Fibroblast of the aortic adventitia (primary cell): ENCODE data around the gene GRPEL2. TPM values are rescaled to one million over a fixed set of nuclear protein-coding genes. Genes with fewer than 3 reads are reported as not detected.

Experiments
- DNase-seq: peaks from one replicate; pipeline ENCODE4 v3.0.0-alpha.2; 2010; ENCODE audit warnings: low read depth
- H3K4me3 ChIP-seq: 2 replicates; pipeline ENCODE4 v1.5.1; 2011; ENCODE audit warnings: low read depth, mild to moderate bottlenecking, control low read depth, low read length, moderate library complexity
- CTCF ChIP-seq: IDR thresholded peaks from 2 replicates; pipeline ENCODE4 v1.5.1; 2011; ENCODE audit warnings: mild to moderate bottlenecking, low read length, control low read depth, inconsistent platforms; ENCODE audit not compliant: insufficient read depth
- total RNA-seq: library from RNA; depleted of rRNA; stranded (reverse); fragments of >200 nt; gene quantifications from 2 replicates; pipeline ENCODE4 v1.2.3, GENCODE V29; 2012; ENCODE audit warnings: low replicate concordance

GRPEL2 gene
- total RNA-seq, 1 donor = 37.0 TPM

- no peak overlapping the region for H3K4me3 ChIP-seq
- peak; percentile 88 for TF ChIP-seq CTCF
- DNase-seq = peak; percentile 71
Observed at GRCh38 chr5:149367249-149367971, 22.1 kb downstream of the GRPEL2 start.

GRCh38 chr5:149367972-149368645, 22.8 kb downstream of the GRPEL2 start:
- TF ChIP-seq CTCF = no peak
- no peak overlapping the region for H3K4me3 ChIP-seq
- no peak for DNase-seq

- no peak for TF ChIP-seq CTCF
Observed at GRCh38 chr5:149370878-149371277, 25.6 kb downstream of the GRPEL2 start.

GRCh38 chr5:149371296-149371962, 26.1 kb downstream of the GRPEL2 start:
- TF ChIP-seq CTCF = peak; percentile 89
- peak; percentile 60 for DNase-seq
- H3K4me3 ChIP-seq = no peak overlapping the region

More at GRCh38 chr5:149370878-149371277, 25.6 kb downstream of the GRPEL2 start:
- no peak for DNase-seq
- H3K4me3 ChIP-seq = no peak overlapping the region

GRCh38 chr5:149372076-149372795, 26.9 kb downstream of the GRPEL2 start:
- no peak for DNase-seq
- TF ChIP-seq CTCF = no peak
- H3K4me3 ChIP-seq = no peak overlapping the region

- TF ChIP-seq CTCF = no peak
- DNase-seq = no peak
- H3K4me3 ChIP-seq = no peak overlapping the region
Observed at GRCh38 chr5:149372932-149373331, 27.6 kb downstream of the GRPEL2 start.
